Endothelial cell of umbilical vein (primary cell): ENCODE results near the gene ATXN7. TPM values are rescaled to one million over a fixed set of nuclear protein-coding genes. Genes with fewer than 3 reads are reported as not detected.

Source experiments
- BruUV-seq: library from RNA; stranded (reverse); fragments of 400-500 nt; replicated peaks from 2 replicates; lab custom pipeline; 2021; lab: Mats Ljungman, UMichigan
- CTCF ChIA-PET: fragments of 300-600, 350-600 bp; sonication (Branson Sonifier 250); formaldehyde crosslinking; loops from one replicate; lab custom pipeline; 2021; ENCODE audit warnings: antibody characterized with exemption, inconsistent platforms; lab: Charles Lee
- POLR2A ChIA-PET: fragments of 300-600, 350-600 bp; sonication (Branson Sonifier 250); formaldehyde crosslinking; loops from one replicate; lab custom pipeline; 2021; ENCODE audit warnings: antibody characterized with exemption, inconsistent platforms; lab: Charles Lee
- DNase-seq: peaks from one replicate; pipeline ENCODE4 v3.0.0-alpha.2; 2011; ENCODE audit warnings: low read depth, low spot score
- FAIRE-seq: peaks from 2 replicates; lab custom pipeline; 2011; peaks lifted over from hg19 to GRCh38; lab: Jason Lieb, UNC
- H2AFZ ChIP-seq: 2 replicates; pipeline ENCODE4 v1.6.0; 2012; ENCODE audit warnings: low read depth, low read length, control low read depth, inconsistent platforms
- H3K27ac ChIP-seq: 2 replicates; pipeline ENCODE4 v1.5.1; 2011; ENCODE audit warnings: low read depth, mild to moderate bottlenecking, control low read depth, low read length, moderate library complexity; ENCODE audit not compliant: insufficient read depth
- H3K27me3 ChIP-seq, 2 experiments: 2 replicates each; pipeline versions ENCODE4 v1.6.0 to v1.6.1; 2011; ENCODE audit warnings: low read length in 2 of 2, mixed read lengths in 1 of 2; ENCODE audit not compliant: control insufficient read depth in 2 of 2, insufficient read depth in 2 of 2
- H3K36me3 ChIP-seq, 2 experiments: 2 replicates in 1 of 2; 3 replicates in 1 of 2; pipeline ENCODE4 v1.5.1; 2011; ENCODE audit warnings: low read length in 2 of 2, mild to moderate bottlenecking in 1 of 2, moderate library complexity in 1 of 2; ENCODE audit not compliant: control insufficient read depth in 2 of 2, insufficient read depth in 2 of 2; ENCODE audit errors: extremely low read depth in 1 of 2
- H3K4me1 ChIP-seq: 3 replicates; pipeline ENCODE4 v1.5.1; 2011; ENCODE audit warnings: mild to moderate bottlenecking, low read length; ENCODE audit not compliant: control insufficient read depth, insufficient read depth; ENCODE audit errors: extremely low read depth
- H3K4me2 ChIP-seq: 2 replicates; pipeline ENCODE4 v1.6.1; 2011; ENCODE audit warnings: low read length, control low read depth, mixed read lengths; ENCODE audit not compliant: insufficient read depth
- H3K4me3 ChIP-seq, 3 experiments: fragments of 200-600 bp in 1 of 3; sonication (generic), shearing (Covaris generic) in 1 of 3; replicated peaks in 1 of 3; 2 replicates each; pipeline ENCODE4 v1.5.1; 2011 to 2016; ENCODE audit warnings: control low read depth in 3 of 3, low read length in 3 of 3, mild to moderate bottlenecking in 2 of 3, inconsistent platforms in 1 of 3, low read depth in 1 of 3, moderate library complexity in 1 of 3; ENCODE audit not compliant: insufficient read depth in 1 of 3
- H3K79me2 ChIP-seq: 2 replicates; pipeline ENCODE4 v1.6.0; 2012; ENCODE audit warnings: low read length, inconsistent platforms; ENCODE audit not compliant: control insufficient read depth, insufficient read depth
- H3K9ac ChIP-seq: replicated peaks from 2 replicates; pipeline ENCODE3; 2011; ENCODE audit warnings: low read length, control low read depth; ENCODE audit not compliant: insufficient read depth; ENCODE audit errors: extremely low read depth
- H3K9me1 ChIP-seq: replicated peaks from 3 replicates; pipeline ENCODE4 v1.6.0; 2011; ENCODE audit warnings: mild to moderate bottlenecking, low read length; ENCODE audit not compliant: control insufficient read depth, insufficient read depth; ENCODE audit errors: extremely low read depth
- H3K9me3 ChIP-seq: replicated peaks from 2 replicates; pipeline ENCODE4 v1.5.1; 2012; ENCODE audit warnings: low read length, inconsistent platforms; ENCODE audit not compliant: control insufficient read depth, insufficient read depth
- H4K20me1 ChIP-seq: replicated peaks from 2 replicates; pipeline ENCODE3; 2011; ENCODE audit warnings: mild to moderate bottlenecking, low read length; ENCODE audit not compliant: control insufficient read depth, insufficient read depth; ENCODE audit errors: extremely low read depth
- CTCF ChIP-seq, 2 donors: IDR thresholded peaks; 1 replicate in 1 of 2; 2 replicates in 1 of 2; pipeline ENCODE4 v1.5.1; 2011; ENCODE audit warnings: low read length in 2 of 2, mild to moderate bottlenecking in 2 of 2, moderate library complexity in 2 of 2, control low read depth in 1 of 2, inconsistent platforms in 1 of 2, low read depth in 1 of 2; ENCODE audit not compliant: insufficient read depth in 1 of 2; ENCODE audit errors: extremely low read depth in 1 of 2
- EZH2 ChIP-seq: IDR thresholded peaks from 2 replicates; pipeline ENCODE4 v1.6.1; 2012; ENCODE audit warnings: borderline replicate concordance, low read depth, mild to moderate bottlenecking, moderate library complexity, low read length, inconsistent platforms; ENCODE audit not compliant: severe bottlenecking
- GATA2 ChIP-seq: IDR thresholded peaks from 2 replicates; pipeline ENCODE4 v1.7.0; 2011; ENCODE audit warnings: low read depth, mild to moderate bottlenecking, moderate library complexity, mixed read lengths, low read length; ENCODE audit not compliant: insufficient read length, insufficient read depth
- JUN ChIP-seq: IDR thresholded peaks from 2 replicates; pipeline ENCODE4 v1.6.1; 2011; ENCODE audit warnings: borderline replicate concordance, low read depth; ENCODE audit not compliant: insufficient read length, insufficient read depth
- MAX ChIP-seq: IDR thresholded peaks from 2 replicates; pipeline ENCODE4 v1.6.1; 2011; ENCODE audit not compliant: insufficient read depth, insufficient read length
- POLR2A ChIP-seq: IDR thresholded peaks from 2 replicates; pipeline ENCODE4 v1.6.1; 2012; ENCODE audit warnings: low read depth, mild to moderate bottlenecking, control low read depth, low read length
- POLR2AphosphoS5 ChIP-seq: IDR thresholded peaks from 2 replicates; pipeline ENCODE4 v1.6.1; 2012; ENCODE audit warnings: low read depth, mild to moderate bottlenecking, control low read depth, low read length, moderate library complexity; ENCODE audit not compliant: insufficient read depth
- dilution Hi-C: fragments of 300-500 bp; cut with MboI; formaldehyde crosslinking; loops from one replicate; pipeline ENCODE4 v1.15.0; 2019; ENCODE audit warnings: low sequenced_read_pairs; ENCODE audit not compliant: extremely low pct_ligation_motif_present
- intact Hi-C: fragments of 100-400 bp; cut with micrococcal nuclease; formaldehyde crosslinking; loops from one replicate; pipeline ENCODE4 v1.10.0; 2022
- polyA plus RNA-seq, 4 experiments: library from polyadenylated mRNA; depleted of rRNA in 3 of 4; stranded (reverse) in 3 of 4; unstranded in 1 of 4; fragments of >200 nt; gene quantifications; 2 replicates each; pipeline versions ENCODE4 v1.2.1 to v1.2.3, GENCODE V29; 2011 to 2012; ENCODE audit warnings: missing spikeins in 1 of 4
- total RNA-seq: library from RNA; stranded (reverse); gene quantifications from 2 replicates; pipeline ENCODE4 v1.2.3, GENCODE V29; 2021

ATXN7 gene
- total and polyA plus RNA-seq, 2 donors (not counting 3 experiments of a cell fraction or from before 2014, with no cell fraction given) = 21.2 to 34.7 TPM

- no peak overlapping the region for H3K27ac ChIP-seq
- dilution Hi-C loops = no loop called here
- H2AFZ ChIP-seq = no peak overlapping the region
- DNase-seq = no peak
- H3K4me2 ChIP-seq = no peak overlapping the region
- no peak for FAIRE-seq
- POLR2A ChIA-PET = no interaction called here
- no peak overlapping the region for H3K4me3 ChIP-seq
- H3K9ac ChIP-seq = no peak overlapping the region
- no peaks in the 10 kb centered on the region for H3K36me3 ChIP-seq
- H3K79me2 ChIP-seq = peaks cover 44% of the 10 kb centered on the region
- CTCF ChIA-PET = no interaction called here
- TF ChIP-seq JUN (no peak), POLR2A (no peak), CTCF (IDR thresholded peaks at IDR 0.05; ENCODE audit: extremely low read depth in 1 of 2, insufficient read depth in 1 of 2, low read depth in 1 of 2, low read length in 2 of 2) (no peak), EZH2 (no peak), POLR2AphosphoS5 (no peak), MAX (no peak), GATA2 (no peak)
- no peaks in the 10 kb centered on the region for H3K4me1 ChIP-seq
- no peaks in the 10 kb centered on the region for H3K27me3 ChIP-seq
- H3K9me1 ChIP-seq = no peaks in the 10 kb centered on the region
- BruUV-seq = no TSS peak
- H4K20me1 ChIP-seq = peaks cover 5% of the 10 kb centered on the region
- intact Hi-C loops = no loop called here
- H3K9me3 ChIP-seq = no peaks in the 10 kb centered on the region
These were observed 17.0 kb downstream of the ATXN7 start for GRCh38 chr3:63880653-63881052.
